Activated naive CD8-positive, alpha-beta T cell treated with anti-CD3 and anti-CD28 coated beads for 36 hours (primary cell): ENCODE data around the gene PIN1. TPM values are rescaled to one million over a fixed set of nuclear protein-coding genes. Genes with fewer than 3 reads are reported as not detected.

Source experiments
- DNase-seq: peaks from one replicate; pipeline ENCODE4 v3.0.0; 2021
- H3K27ac Mint-ChIP-seq: one replicate; pipeline ENCODE4 v1.8.0; 2022; ENCODE audit warnings: mild to moderate bottlenecking, moderate library complexity, mixed read lengths
- H3K27me3 Mint-ChIP-seq: one replicate; pipeline ENCODE4 v1.8.0; 2022; ENCODE audit warnings: mild to moderate bottlenecking, mixed read lengths
- H3K36me3 Mint-ChIP-seq: one replicate; pipeline ENCODE4 v1.8.0; 2021; ENCODE audit warnings: mild to moderate bottlenecking, mixed read lengths
- H3K4me1 Mint-ChIP-seq: one replicate; pipeline ENCODE4 v1.8.0; 2021; ENCODE audit warnings: mixed read lengths
- H3K4me3 Mint-ChIP-seq: one replicate; pipeline ENCODE4 v1.8.0; 2022; ENCODE audit warnings: mild to moderate bottlenecking, moderate library complexity, mixed read lengths
- H3K9me3 Mint-ChIP-seq: one replicate; pipeline ENCODE4 v1.8.0; 2022; ENCODE audit warnings: mixed read lengths
- total RNA-seq, 2 experiments: library from RNA; stranded (reverse); gene quantifications; one replicate each; pipeline ENCODE4 v1.2.3, GENCODE V29; 2021

PIN1 gene
- total RNA-seq, 2 experiments from 2014 or later: 85.5 to 90.9 TPM

GRCh38 chr19:9883764-9884163 lies 48.6 kb downstream of the PIN1 start:
- Mint-ChIP-seq H3K36me3 (no peaks in the 10 kb centered on the region), H3K4me3 (no peak overlapping the region), H3K27me3 (no peaks in the 10 kb centered on the region), H3K9me3 (no peaks in the 10 kb centered on the region), H3K27ac (no peak overlapping the region), H3K4me1 (no peaks in the 10 kb centered on the region)
- DNase-seq: no peak

DNA sequence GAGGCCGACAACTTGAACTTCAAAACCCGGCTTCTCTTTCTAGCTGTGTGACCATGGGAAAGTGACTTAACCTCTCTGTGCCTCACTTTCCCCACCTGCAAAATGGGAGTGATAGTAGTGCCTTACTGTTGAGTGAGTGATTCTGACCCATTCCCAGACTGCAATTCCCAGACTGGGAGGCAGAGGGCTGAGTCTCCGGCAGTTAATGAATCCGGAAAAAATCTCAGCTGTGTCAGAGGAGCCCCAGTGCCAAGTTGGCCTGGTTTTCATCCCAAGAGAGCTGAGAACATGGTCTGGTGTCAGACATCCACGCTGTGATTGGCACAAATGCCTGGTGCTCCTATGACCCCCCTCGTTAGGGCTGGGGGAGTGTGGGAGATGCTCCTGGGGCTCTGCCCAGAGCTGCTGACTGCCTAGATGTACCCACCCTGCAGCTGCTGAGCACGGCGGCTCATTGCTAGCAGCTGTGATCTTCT lies 50.0 kb downstream of the PIN1 start:
- no peak overlapping the region for H3K27ac Mint-ChIP-seq
- H3K4me1 Mint-ChIP-seq: no peaks in the 10 kb centered on the region
- no peak overlapping the region for H3K4me3 Mint-ChIP-seq
- H3K9me3 Mint-ChIP-seq: no peaks in the 10 kb centered on the region
- no peak for DNase-seq
- no peaks in the 10 kb centered on the region for H3K36me3 Mint-ChIP-seq
- no peaks in the 10 kb centered on the region for H3K27me3 Mint-ChIP-seq

GRCh38 chr19:9891609-9892373 lies 56.7 kb downstream of the PIN1 start:
- no peaks in the 10 kb centered on the region for H3K36me3 Mint-ChIP-seq
- H3K27me3 Mint-ChIP-seq: no peaks in the 10 kb centered on the region
- no peak overlapping the region for H3K27ac Mint-ChIP-seq
- H3K9me3 Mint-ChIP-seq: no peaks in the 10 kb centered on the region
- H3K4me3 Mint-ChIP-seq: no peak overlapping the region
- H3K4me1 Mint-ChIP-seq: peaks cover 3% of the 10 kb centered on the region
- no peak for DNase-seq

Other genes with a start within 250 kb of the PIN1 start
- 10 to 100 TPM; 28.3 to 32.7 TPM for gene ZNF561, start 214.1 kb upstream of the PIN1 start, total RNA-seq
- gene ZNF562, start 160.2 kb upstream of the PIN1 start, total RNA-seq: 10 to 100 TPM; 35.4 to 36.6 TPM
- 1 to 10 TPM; 6.1 to 6.8 TPM for gene ZNF846, start 66.6 kb upstream of the PIN1 start, total RNA-seq
- gene FBXL12, start 16.2 kb upstream of the PIN1 start, total RNA-seq: 10 to 100 TPM; 26.4 to 30.5 TPM
- 100 to 1,000 TPM; 344 to 347 TPM for gene UBL5, start 7.4 kb upstream of the PIN1 start, total RNA-seq
- gene OLFM2, start 101.2 kb downstream of the PIN1 start, total RNA-seq: 1 to 10 TPM; 2.7 to 2.9 TPM
- gene COL5A3, start 175.2 kb downstream of the PIN1 start, total RNA-seq: under 1 TPM in 1 of 2 experiments, not detected in 1; 0.04 TPM
- gene RDH8, start 178.2 kb downstream of the PIN1 start, total RNA-seq: not detected